NCI-H2196 (cell line): ENCODE results near the gene TAF11L13.

ENCODE experiments used
- DNase-seq: peaks from one replicate; lab custom pipeline; 2025; ENCODE audit not compliant: unreplicated experiment; lab: John Stamatoyannopoulos, UW

Gene TAF11L13

GRCh38 chr5:17678751-17679324 lies 47.0 kb downstream of the TAF11L13 start:
- DNase-seq = no peak

GRCh38 chr5:17679597-17680203 lies 47.8 kb downstream of the TAF11L13 start:
- DNase-seq = no peak

GRCh38 chr5:17680737-17681136 lies 48.8 kb downstream of the TAF11L13 start:
- DNase-seq = no peak
